AG10803 (cell line): ENCODE data around the gene SHROOM3.
A peak's percentile ranks its signal among the peaks of the same experiment; 100 is the strongest.

Experiments used
- DNase-seq: peaks from one replicate; pipeline ENCODE4 v3.0.0; 2010; ENCODE audit warnings: low read depth
- H3K4me3 ChIP-seq: 2 replicates; pipeline ENCODE4 v1.5.1; 2011; ENCODE audit warnings: mild to moderate bottlenecking, low read length, control low read depth
- CTCF ChIP-seq: conservative IDR thresholded peaks from 2 replicates; pipeline ENCODE4 v1.5.1; 2011; ENCODE audit warnings: mild to moderate bottlenecking, low read length, control low read depth, inconsistent platforms

Gene SHROOM3

GRCh38 chr4:76654084-76654483 lies 219.1 kb downstream of the SHROOM3 start:
- H3K4me3 ChIP-seq, result no peak overlapping the region
- TF ChIP-seq CTCF, result no peak
- DNase-seq, result no peak

- no peak for TF ChIP-seq CTCF
- peak; percentile 23 for DNase-seq
Measured at GRCh38 chr4:76654791-76655190, 219.8 kb downstream of the SHROOM3 start.

GRCh38 chr4:76655566-76656479 lies 220.8 kb downstream of the SHROOM3 start:
- TF ChIP-seq CTCF, result no peak
- DNase-seq, result no peak
- no peak overlapping the region for H3K4me3 ChIP-seq

More at GRCh38 chr4:76654791-76655190, 219.8 kb downstream of the SHROOM3 start:
- H3K4me3 ChIP-seq, result no peak overlapping the region

GRCh38 chr4:76657443-76657842 lies 222.4 kb downstream of the SHROOM3 start:
- no peak for TF ChIP-seq CTCF
- peak; percentile 25 for DNase-seq
- no peak overlapping the region for H3K4me3 ChIP-seq

- TF ChIP-seq CTCF, result no peak
- DNase-seq, result peak; percentile 96
- H3K4me3 ChIP-seq, result no peak overlapping the region
Measured at GRCh38 chr4:76658231-76659102, 223.4 kb downstream of the SHROOM3 start.

- DNase-seq, result no peak
- 0 out of 2 replicates have a peak, but pooled peaks have one; percentile 15 for TF ChIP-seq CTCF
- no peak overlapping the region for H3K4me3 ChIP-seq
Measured at GRCh38 chr4:76659103-76659490, 224.1 kb downstream of the SHROOM3 start.
